Measurements from ENCODE around the gene CNOT4.

DNA sequence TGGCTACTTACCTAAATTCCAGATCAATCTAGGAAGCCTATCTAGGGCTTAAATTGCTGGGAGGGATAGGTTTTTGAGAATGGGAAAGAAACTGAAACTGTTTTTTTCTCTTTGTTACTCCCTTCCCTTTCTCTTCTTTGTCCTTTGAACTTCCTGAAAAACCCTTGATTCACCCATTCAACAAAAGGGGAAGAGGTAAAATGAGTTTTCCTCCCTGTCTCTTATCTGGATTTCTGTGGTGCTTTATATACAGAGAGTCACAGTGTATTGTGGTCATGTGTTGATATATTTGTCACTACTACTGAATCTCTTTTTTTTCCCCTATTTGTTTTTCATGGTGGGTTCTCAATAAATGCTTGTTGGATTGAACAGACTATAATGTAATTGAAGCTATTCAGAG lies 28.0 kb upstream of the CNOT4 start:
- no peak for TF ChIP-seq POLR2A (IDR thresholded peaks at IDR 0.05)
- TF ChIP-seq, protein P1, sequence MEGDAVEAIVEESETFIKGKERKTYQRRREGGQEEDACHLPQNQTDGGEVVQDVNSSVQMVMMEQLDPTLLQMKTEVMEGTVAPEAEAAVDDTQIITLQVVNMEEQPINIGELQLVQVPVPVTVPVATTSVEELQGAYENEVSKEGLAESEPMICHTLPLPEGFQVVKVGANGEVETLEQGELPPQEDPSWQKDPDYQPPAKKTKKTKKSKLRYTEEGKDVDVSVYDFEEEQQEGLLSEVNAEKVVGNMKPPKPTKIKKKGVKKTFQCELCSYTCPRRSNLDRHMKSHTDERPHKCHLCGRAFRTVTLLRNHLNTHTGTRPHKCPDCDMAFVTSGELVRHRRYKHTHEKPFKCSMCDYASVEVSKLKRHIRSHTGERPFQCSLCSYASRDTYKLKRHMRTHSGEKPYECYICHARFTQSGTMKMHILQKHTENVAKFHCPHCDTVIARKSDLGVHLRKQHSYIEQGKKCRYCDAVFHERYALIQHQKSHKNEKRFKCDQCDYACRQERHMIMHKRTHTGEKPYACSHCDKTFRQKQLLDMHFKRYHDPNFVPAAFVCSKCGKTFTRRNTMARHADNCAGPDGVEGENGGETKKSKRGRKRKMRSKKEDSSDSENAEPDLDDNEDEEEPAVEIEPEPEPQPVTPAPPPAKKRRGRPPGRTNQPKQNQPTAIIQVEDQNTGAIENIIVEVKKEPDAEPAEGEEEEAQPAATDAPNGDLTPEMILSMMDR (IDR thresholded peaks at IDR 0.05): no peak
